ENCODE data around the gene ITFG1.

DNA sequence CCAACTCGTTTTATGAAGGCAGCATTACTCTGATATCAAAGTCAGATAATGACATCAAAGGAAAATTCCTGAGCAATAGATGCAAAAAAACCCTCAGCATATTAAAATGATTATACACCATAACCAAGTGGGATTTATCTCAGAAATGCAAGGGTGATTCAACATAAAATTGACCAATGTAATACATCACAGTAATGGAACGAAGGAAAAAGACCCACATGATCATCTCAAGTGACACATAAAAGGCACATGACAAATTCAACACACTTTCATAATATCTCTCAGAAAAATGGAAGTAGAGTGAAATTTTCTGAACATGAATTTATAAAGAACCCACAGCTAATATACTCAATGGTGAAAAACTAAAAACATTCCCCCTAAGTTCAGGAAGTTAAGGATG, 118.8 kb downstream of the ITFG1 start:
- TF ChIP-seq POLR2A (IDR thresholded peaks at IDR 0.05): no peak
- TF ChIP-seq, protein P1, sequence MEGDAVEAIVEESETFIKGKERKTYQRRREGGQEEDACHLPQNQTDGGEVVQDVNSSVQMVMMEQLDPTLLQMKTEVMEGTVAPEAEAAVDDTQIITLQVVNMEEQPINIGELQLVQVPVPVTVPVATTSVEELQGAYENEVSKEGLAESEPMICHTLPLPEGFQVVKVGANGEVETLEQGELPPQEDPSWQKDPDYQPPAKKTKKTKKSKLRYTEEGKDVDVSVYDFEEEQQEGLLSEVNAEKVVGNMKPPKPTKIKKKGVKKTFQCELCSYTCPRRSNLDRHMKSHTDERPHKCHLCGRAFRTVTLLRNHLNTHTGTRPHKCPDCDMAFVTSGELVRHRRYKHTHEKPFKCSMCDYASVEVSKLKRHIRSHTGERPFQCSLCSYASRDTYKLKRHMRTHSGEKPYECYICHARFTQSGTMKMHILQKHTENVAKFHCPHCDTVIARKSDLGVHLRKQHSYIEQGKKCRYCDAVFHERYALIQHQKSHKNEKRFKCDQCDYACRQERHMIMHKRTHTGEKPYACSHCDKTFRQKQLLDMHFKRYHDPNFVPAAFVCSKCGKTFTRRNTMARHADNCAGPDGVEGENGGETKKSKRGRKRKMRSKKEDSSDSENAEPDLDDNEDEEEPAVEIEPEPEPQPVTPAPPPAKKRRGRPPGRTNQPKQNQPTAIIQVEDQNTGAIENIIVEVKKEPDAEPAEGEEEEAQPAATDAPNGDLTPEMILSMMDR (IDR thresholded peaks at IDR 0.05): no peak

Measured in lower leg skin (tissue), 3 donors.